GM21717 (cell line): ENCODE results near the gene DBET.
"Not testable (repeated sequence)": the region's sequence is repeated elsewhere in the genome, so short reads cannot be mapped to it uniquely, and the experiment has no call there.

Experiments used
- ATAC-seq: cut with Tn5 transposase; IDR thresholded peaks from one replicate; pipeline ENCODE4 v1.9.1; 2021; ENCODE audit warnings: mild to moderate bottlenecking, moderate library complexity; ENCODE audit not compliant: unreplicated experiment

Gene DBET

DNA sequence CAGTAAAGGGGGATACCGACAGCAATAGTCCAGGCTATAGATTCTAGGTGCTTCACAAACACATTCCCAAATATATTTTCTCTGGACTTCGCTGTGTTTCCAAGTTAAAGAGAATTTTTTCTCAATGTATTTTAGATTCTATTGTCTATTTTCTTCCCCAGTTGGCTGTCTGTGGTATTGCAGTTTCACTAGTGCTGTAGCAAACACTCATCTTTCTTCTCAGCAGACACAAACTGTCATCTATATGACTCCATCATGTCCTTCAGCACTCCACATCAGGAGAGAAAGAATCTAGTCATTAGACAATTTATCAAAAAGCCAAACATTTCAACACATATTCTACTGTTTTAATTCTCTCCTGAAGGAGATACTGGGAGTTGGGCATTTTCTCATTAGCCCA is at the start of gene DBET:
TSS of gene DBET (plus strand) at position 161 of the 400 bp plus-strand sequence.
- ATAC-seq, result not testable (repeated sequence)

DNA sequence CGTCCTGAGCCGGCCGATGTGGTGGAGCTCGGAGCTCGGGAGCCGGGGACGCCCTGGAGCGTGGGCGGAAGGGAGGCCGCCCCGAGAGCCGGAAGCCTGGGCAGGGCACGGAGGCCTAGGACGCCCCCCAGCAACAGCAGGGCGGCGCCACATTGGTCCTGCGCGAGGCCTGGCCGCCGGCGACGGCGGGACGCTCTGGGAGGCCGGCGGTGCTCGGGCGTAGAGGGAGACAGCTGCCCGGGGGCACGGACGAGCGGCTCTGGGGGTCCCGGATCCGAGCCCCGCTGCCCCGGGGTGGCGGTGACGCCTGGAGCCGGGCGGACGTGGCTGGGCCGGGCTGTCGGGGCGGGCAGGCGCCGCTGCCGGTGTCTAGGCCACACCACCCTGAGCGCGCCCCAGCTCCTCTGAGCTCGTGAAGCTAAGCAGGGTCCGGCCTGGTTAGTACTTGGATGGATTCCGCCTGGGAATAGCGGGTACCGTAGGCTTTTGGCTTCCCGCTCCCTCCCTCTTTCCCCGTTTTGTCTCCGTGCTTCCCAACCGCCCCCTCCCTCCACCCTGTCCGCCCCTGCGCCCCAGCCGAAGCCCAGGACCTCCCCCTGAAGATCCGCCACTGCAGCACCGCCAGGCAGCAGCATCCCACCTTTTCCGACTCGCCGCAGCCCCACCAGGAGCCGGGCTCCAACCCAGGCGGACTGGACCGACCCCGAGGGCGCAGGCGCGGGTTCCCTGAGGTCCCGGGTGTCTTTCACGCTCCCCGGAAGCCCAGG is 49.3 kb upstream of the DBET start:
- no peak for ATAC-seq

DNA sequence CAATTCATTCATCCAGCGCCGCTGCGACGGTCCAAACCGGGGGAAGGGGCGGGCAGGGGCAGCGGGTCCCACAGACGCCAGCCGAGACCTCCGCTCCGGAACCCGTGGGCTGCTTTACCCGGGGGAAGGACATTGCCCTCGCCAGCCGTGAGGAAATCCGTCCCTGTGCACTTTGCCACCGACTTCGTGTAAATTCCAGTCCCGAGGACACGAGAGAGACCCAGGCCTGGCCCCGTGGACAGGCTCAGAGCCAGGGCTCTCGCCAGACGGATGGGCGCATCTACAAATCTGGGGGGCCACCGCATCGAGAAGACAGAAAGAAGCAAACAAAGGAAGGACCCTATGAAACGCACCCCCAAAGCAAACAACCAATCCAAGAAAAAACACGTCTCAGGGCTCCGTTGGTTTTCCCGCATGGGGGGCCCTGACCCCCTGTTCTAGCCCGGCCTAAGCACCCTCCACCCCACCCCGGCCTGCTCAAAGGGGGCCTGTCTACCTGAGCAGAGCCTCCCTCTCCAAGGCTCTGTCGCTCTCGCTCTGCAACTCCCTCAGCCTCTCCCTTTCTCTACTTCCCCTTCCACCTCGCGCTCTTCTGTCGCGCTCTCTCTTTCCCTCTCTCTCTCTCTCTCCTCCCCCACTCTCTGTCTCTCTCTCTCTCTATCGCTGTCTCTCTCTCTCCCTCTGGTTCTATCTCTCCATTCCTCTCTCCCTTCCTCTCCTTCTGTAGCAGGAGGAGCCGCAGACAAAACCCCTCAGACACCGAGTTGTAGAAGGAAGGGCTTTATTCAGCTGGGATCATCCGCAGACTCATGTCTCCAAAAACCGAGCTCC is 48.5 kb upstream of the DBET start:
- ATAC-seq, result no peak

DNA sequence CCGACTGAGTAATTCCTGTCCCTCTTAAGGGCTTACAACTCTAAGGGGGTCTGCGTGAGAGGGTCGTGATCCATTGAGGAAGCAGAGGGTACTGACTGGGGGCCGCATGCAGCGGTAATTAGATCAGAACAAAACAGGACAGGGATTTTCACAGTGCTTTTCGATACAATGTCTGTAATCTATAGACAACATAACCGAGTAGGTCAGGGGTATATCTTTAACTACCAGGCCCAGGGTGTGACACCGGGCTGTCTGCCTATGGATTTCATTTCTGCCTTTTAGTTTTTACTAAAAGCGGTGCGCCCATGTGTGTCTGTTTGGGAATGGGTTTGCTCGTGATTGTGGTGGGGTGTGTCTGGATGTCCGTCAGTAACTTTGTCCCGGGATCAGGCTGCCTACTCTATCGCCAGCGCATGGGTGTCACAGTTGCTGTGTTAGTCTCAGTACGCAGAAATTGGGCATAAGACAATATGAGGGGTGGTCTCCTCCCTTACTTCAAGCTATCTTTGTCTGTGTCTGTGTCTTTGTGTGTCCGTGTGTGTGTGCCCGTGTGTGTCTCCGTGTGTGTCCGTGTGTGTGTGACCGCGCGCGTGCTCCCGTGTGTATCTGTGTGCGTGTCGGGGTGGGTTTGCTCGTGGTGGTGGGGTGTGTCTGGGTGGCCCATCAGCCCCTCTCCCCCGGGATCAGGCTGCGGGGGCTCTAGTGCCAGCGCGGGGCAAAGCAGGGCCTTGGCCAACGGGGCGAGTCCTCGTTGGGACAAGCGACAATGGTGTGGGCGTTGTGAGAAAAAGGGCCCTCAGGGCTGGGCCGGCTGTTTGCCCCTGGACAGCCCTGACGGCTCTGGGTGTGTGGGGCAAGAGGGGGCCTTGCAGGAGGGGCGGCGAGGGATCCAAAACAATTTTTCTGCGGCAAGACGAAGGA is 47.7 kb upstream of the DBET start:
- no peak for ATAC-seq

DNA sequence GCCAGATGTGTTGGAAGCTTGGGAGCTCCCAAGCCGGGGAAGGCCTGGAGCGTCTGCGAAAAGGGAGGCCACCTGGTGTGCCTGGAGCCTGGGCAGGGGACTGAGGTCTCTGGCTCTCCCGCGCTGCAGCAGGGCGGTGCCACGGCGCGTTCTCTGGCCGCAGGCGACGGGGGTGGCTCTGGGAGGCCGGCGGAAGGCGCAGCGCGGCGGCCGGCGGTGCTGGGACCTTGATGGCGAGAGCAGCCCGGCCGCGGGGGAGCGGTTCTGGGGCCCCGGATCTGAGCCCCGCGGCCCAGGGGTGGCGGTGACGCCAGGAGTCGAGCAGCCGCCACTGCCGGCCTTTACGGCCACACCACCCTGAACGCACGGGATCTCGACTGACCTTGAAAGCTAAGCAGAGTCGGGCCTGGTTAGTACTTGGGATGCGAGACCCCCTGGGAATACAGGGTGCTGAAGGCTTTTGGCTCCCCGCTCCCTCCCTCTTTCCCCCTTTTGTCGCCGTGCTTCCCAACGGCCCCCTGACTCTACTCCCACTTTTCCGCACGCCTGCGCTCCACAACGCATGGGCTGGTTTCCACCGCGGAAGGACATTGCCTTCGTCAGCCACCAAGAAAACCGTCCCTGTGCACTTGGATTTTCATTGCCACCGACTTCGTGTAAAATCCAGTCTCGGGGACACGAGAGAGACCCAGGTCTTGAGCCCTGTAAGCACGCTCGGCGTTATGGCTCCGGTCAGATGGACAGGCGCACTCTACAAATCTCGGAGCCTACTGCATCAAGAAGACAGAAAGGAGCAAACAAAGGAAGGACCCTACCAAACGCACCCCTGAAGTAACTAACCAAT is 46.7 kb upstream of the DBET start:
- no peak for ATAC-seq

DNA sequence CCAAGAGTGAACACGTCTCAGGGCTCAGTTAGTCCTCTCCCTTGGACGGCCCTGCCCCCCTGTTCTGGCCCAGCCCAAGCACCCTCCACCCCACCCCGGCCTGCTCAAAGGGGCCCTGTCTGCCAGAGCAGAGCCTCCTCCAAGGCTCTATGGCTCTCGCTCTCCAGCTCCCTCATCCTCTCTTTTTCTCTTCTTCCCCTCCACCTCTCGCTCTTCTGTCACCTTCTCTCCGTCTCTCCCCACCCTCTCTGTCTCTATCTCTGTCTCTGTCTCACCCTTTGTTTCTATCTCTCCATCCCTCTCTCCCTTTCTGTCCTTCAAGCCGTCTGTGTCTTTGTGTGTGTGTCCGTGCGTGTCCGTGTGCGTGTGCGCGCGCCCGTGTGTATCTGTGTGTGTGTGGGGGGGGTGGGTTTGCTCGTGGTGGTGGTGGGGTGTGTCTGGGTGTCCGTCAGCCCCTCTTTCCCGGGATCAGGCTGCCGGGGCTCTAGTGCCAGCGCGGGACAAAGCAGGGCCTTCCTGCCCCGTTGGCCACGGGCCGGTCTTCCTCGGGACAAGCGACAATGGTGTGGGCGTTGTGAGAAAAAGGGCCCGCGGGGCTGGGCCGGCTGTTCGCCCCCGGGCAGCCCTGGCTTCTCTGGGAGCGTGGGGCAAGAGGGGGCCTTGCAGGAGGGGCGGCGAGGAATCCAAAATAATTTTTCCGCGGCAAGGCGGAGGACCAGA is 45.9 kb upstream of the DBET start:
- ATAC-seq, result no peak

DNA sequence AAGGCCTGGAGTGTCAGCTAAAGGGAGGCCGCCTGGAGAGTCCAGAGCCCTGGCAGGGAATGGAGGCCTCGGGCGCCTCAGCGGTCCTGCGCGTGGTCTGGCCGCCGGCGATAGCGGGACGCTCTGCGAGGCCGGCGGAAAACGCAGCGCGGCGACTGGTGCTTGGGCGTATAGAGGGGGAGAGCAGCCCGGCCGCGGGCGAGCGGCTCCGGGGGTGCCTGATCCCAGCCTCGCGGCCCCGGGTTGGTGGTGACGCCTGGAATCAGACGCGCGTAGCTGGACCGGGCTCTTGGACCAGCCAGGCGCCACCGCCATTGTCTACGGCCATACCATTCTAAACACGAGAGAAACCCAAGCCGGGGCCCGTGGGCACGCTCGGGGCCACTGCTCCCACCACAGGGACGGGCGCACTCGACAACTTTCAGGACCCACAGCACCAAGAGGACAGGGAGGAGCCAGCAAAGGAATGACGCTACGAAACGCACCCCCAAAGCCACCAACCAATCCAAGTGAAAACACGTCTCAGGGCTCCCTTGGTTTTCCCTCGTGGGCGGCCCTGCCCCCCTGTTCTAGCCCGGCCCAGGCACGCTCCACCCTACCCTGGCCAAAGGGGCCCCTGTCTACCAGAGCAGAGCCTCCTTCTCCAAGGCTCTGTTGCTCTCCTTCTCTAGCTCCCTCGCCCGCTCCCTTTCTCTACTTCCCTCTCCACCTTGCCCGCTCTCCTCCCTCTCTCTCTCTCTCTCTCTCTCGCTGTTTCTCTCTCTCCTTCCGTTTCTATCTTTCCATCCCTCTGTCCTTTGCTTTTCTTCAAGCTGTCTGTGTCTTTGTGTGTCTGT is 45.1 kb upstream of the DBET start:
- no peak for ATAC-seq

DNA sequence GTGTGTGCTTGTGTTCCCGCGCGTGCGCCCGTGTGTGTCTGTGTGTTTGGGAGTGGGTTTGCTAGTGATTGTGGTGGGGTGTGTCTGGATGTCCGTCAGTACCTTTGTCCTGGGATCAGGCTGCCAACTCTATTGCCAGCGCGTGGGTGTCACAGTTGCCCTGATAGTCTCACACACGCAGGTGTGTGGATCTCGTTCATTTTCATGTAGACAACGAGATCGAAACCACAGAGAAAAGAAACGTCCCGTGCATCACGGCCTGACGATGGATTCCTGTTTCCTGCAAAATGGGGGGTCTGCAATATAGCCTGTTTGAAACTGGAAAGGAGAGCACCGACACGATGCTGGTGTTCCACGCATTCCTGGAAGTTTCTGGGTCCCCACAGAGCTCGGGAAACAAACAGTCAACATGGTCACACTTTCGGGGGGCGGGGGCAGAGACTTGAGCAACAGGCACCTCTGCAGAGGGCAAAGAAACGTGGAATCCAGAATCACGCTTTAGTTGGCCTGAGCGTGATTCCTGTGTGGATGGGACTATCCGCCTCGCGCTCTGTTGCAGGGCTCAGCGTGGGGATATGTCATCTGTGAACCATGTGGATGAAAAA is 44.3 kb upstream of the DBET start:
- not testable (repeated sequence) for ATAC-seq

DNA sequence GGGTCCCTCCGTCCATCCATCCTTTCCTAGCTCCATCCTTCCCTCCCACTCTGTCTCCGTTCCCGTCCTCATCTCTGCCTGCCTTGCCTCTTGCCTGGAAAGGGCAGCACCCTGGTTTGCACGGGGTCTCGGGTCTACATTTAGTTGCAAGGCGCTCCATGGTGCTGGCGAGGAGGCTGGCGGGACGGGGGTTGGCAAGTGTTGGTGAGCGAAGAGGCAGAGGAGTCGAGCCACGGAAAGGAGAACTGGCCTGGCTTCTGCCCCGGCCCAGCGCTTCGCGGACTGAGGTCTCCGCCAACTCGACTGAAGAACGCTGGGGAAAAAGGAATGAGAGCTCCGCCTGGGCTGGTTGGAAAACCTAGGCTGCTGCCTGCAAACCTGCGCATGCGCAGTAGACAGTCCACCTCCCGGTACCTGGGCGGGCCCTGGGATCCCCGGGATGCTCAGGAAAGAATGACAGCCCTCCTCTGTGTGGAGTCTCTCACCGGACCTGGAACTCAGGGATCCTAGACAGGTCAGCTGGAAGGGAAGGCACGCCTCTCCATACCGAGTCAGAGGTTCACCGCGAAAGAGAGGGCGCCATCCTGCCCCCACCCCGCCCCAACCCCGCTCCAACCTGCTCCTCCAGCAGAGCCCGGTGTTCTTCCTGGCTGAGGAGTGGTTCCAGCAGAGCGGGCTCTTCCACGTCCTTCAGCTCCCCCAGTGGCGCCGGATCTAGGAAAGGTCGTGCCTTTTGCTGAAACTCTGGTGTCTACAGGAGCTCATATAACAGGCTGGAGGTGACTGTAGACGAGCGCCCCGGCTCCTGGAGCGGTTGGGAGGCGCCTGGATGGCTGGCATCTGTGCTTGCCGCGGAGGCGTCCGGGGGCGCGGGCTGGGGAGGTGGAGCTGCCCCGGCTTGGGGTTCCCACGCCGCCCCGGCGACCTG is 43.2 kb upstream of the DBET start:
- ATAC-seq, result no peak

DNA sequence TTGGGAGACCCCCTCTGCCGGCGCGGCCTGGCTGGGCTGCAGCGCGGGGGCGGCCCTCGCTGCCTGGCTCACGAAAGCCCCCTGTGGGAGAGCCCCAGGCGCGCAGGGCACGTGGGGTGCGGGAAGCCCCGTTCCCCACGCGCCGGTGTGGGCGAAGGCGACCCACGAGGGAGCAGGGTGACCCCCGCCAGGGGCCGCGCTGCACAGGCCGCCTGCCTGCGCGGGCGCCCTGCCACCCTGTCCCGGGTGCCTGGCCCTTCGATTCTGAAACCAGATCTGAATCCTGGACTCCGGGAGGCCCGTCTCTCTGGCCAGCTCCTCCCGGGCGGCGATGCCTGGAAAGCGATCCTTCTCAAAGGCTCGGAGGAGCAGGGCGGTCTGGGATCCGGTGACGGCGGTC is 42.3 kb upstream of the DBET start:
- not testable (repeated sequence) for ATAC-seq

DNA sequence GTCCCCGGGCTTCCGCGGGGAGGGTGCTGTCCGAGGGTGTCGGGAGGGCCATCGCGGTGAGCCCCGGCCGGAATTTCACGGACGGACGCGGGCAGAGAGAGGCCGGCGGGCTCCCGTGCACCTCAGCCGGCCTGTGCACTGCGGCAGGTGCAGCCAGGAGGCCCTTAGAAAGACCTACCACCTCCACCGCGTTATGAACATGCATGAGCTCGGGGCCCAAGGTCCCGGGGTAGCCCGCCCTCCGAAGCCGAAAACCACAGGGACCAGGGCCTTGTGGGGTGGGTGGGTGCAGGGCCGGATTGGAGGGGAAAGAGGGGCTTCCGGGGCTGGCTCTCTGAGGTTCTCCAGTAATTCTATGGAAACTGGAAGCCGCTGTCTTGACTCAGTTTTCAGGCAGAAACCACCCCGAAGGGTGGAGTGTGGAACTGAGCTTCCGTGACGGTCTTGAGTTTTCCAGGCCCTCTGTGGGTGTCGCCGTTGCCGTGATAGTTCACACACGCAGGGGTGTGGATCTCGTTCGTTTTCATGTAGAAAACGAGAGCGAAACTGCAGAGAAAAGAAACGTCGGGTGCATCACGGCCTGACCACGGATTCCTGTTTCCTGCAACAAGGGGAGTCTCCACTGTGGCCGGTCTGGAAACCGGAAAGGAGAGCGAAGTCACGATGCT is 41.6 kb upstream of the DBET start:
- ATAC-seq, result not testable (repeated sequence)

DNA sequence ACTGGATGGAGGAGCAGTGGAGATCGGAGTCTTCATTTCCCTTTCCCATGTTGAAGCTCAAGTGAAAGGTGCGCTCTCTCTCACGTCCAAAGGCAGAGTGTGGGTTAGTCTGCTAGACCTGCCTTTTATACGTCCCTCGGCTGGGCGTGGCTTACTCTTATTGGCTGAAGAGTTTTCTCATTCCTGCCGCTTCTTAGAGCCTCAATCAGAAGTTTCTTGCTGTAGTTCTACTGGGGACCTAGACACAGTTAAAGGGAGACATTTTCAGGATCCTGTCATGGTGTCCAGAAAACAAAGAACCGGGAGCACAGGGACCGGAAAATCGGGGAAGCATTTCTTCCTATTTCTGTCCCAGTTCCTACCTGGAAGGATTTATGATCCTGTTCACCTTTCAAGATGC is 37.1 kb upstream of the DBET start, which contains the start of gene FRG2:
TSS of gene FRG2 (minus strand) at position 101 of the 400 bp plus-strand sequence. CDS start at position 49, 52 bp downstream.
- ATAC-seq, result not testable (repeated sequence)

DNA sequence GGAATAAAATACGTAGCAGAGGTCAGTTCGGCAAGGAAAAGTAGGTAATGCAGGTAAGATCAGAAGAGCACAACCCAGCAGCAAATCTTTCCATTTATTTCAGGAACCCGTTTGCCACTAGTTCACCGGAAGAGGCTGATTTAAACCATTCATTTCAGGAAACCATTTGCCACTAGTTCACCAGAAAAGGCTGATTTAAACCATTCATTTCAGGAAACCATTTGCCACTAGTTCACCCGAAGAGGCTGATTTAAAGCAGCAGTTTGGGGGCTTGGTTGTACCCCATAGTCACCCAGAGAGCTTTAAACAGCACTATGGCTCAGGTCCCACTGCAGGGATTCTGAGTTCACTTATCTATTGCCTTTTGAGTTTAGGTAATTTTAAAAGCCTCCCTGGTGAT is 33.0 kb upstream of the DBET start:
- not testable (repeated sequence) for ATAC-seq

DNA sequence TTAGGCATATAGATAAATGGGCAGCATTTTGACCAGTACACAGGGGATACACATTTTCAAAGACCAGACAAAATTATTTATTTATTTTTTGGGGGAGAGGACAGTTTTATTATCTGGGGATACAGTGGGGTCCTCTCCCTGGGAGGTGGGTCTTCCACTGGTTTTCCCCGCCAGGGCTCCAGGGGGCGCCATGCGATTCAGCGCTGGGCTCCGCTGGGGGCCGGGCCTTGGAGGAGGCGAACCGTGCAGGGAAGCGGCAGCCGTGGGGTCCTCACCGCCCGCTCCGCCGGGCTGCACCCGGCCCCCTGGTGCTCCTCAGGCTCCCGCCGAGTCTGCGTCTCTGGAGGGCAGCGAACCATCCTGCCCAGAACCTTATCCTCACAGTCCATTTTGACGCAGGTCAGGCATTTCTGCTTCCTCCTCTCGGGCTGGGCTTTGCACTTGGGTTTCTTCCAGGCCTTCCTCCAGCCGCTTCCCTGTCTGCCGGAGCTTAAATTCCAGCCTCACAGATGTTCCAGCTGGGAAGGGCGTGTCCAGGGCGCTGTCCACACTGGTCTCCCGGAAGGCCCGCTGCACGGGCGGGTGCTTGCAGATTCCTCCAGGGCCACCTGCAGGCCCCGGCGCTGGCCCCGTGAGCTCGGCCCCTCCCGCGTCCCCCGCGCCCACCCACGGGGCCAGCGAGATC is 26.5 kb upstream of the DBET start:
- ATAC-seq, result not testable (repeated sequence)

DNA sequence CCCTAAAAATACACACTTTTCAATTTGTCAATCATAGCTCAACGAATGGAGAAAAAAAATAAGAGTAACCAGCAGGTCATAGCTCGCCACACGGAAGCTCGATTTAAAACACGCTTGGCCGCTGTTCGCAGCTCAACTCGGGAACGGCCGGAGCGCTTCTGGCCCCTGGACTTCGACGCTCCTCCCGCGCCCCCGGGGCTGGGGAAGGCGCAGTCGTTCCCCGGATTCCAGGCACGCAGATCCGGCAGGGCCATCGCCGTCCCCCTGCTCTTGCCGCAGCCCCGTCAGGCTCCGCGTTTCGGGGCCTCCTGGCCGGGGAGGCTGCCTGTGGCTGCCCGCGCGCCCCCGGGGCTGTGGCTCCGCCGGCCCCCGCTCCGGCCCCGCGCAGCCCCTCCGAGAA is 23.4 kb upstream of the DBET start:
- ATAC-seq, result not testable (repeated sequence)

DNA sequence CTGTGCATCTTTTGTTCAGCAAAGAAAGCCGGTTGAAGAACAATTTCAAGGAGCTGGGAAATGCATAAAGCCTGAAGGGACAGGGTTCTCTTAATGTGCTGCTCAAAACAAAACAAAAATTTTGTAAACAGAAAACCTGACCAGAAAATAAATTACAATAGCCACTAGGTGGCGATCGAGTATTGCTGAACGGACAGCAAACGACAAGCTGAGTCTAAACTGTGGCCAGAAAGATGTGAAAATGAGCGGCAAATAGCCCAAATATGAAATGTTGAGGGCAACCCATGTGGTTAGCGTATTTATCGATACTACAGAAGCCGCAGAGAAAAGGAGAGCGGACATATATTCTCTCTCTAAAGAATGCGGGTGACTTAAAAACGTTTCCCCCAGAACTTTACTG is 16.7 kb upstream of the DBET start:
- ATAC-seq, result not testable (repeated sequence)
